Measurements from ENCODE around the gene HEATR3.

The HEATR3 gene, protein sequence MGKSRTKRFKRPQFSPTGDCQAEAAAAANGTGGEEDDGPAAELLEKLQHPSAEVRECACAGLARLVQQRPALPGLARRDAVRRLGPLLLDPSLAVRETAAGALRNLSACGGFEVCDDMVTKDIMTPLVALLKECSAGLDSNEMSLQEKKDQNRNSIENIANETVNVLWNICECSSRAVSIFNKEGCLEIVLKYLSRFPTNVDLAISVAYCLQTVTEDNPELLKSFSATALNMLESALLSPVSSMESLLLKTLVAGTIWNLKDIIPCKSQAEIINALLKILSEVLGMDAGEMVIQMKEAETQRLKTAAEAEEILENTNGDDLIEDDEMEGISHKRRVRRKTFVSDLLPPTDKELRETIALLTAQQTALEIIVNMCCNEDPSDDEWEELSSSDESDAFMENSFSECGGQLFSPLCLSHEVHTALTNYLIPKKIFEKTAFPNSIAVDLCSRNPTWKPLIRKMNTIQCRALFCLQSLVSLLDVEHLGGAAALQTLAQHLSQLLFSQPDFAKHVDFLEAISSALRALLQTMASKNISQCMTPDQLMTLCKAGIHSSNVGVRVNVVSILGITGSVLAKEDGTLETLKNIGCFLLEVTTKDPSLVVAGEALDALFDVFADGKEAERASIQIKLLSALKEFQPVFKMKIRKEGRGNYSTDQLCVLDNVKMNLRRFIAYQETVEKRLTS

DNA sequence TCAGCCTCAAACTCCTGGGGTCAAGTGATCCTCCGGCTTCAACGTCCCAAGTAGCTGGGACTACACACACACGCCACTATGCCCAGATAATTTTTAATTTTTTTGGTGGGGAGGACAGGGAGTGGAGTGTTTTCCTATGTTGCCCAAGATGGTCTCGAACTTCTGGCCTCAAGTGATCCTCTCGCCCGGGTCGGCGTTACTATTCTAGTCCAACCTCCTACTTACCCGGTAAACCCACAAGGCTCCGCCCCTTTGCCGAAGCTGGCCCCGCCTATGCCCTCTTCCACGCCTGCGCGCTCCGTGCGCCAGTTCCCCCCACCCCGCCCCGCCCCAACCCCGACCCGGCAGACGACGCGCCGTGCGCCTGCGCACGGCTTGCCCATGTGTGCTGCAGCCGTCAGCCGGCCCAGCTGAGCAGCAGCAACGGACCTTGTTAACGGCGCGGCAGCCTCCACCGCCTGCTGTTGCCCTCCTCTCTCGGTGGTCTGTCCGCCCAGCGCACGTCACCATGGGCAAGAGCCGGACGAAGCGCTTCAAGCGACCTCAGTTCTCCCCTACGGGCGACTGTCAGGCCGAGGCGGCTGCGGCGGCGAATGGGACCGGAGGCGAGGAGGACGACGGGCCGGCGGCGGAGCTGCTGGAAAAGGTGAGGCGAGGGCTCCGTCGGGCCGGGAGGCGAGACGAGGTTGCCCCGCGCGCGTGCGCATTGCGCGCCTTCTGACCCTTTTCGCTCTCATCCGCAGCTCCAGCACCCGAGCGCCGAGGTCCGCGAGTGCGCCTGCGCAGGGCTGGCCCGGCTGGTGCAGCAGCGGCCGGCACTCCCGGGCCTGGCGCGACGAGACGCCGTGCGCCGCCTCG, at the start of gene HEATR3:
Gene HEATR3, plus strand, starts transcription at position 347 of the 858 bp plus-strand sequence. Its CDS starts 162 bp downstream, at position 509.
- Histone ChIP-seq H3K27me3 (ENCODE audit: control insufficient read depth in 1 of 2, insufficient read depth in 2 of 2, low read length in 2 of 2) (no peaks in the 10 kb centered on the region), H3K27ac (ENCODE audit: low read length) (peak within 1 kb of the TSS; percentile 80), H3K4me3 (ENCODE audit: low read length in 2 of 2) (peak within 1 kb of the TSS; percentile 90 to 91), H3K9me3 (ENCODE audit: control insufficient read depth in 2 of 2, low read length in 2 of 2) (no peaks in the 10 kb centered on the region), H3K4me1 (ENCODE audit: control insufficient read depth, insufficient read depth, low read length) (peaks cover 19% of the 10 kb centered on the region), H3K9ac (ENCODE audit: low read length in 2 of 2) (peak within 1 kb of the TSS; percentile 84 to 87), H3K36me3 (ENCODE audit: control insufficient read depth in 2 of 2, insufficient read depth in 2 of 2, low read length in 2 of 2) (peaks cover 0 to 5% of the 10 kb centered on the region in 2 donors)

DNA sequence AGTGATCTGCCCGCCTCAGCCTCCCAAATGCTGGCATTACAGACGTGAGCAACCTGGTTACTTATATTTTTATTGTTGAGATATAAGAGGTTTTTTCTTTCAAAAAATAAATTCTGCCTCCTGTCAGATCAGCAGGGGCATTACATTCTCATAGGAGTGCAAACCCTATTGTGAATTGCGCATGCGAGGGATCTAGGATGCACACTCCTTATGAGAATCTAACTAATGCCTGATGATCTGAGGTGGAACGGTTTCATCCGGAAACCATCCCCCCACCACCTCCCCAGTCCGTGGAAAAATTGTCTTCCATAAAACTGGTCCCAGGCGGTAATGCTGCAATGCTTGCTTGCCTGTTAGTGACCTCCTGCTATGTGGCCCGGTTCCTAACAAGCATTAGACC, 48.2 kb upstream of the HEATR3 start:
- H3K9ac ChIP-seq (ENCODE audit: low read length in 2 of 2): no peak overlapping the region
- no peaks in the 10 kb centered on the region for H3K9me3 ChIP-seq (ENCODE audit: control insufficient read depth in 2 of 2, low read length in 2 of 2)
- H3K4me1 ChIP-seq (ENCODE audit: control insufficient read depth, insufficient read depth, low read length): no peaks in the 10 kb centered on the region
- no peak overlapping the region for H3K27ac ChIP-seq (ENCODE audit: low read length)
- no peaks in the 10 kb centered on the region for H3K27me3 ChIP-seq (ENCODE audit: control insufficient read depth in 1 of 2, insufficient read depth in 2 of 2, low read length in 2 of 2)
- H3K36me3 ChIP-seq (ENCODE audit: control insufficient read depth in 2 of 2, insufficient read depth in 2 of 2, low read length in 2 of 2): no peaks in the 10 kb centered on the region
- H3K4me3 ChIP-seq (ENCODE audit: low read length in 2 of 2): no peak overlapping the region

DNA sequence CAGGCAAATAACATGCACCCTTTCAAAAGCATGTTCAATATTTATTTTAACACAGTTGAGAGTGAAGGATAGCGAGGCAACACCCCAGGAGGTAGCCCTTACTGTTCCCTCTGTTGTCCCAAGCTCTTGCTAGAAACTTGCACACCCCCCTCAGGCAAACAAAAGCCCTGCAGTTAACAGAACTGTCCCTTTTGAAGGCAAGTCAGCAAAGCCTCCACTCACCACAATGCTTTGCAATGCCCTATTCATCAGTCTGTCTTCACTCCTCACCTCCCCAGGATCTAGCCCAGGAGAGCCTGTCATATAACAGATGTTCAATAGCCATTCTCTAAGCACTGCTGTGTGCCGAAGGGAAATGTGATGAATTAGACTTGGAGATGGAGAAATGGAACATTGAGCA, 44.2 kb upstream of the HEATR3 start:
- Histone ChIP-seq H3K9ac (ENCODE audit: low read length in 2 of 2) (peak overlapping the region in 1 of 2 donors; percentile 21), H3K9me3 (ENCODE audit: control insufficient read depth in 2 of 2, low read length in 2 of 2) (no peaks in the 10 kb centered on the region), H3K4me1 (ENCODE audit: control insufficient read depth, insufficient read depth, low read length) (no peaks in the 10 kb centered on the region), H3K4me3 (ENCODE audit: low read length in 2 of 2) (no peak overlapping the region), H3K27ac (ENCODE audit: low read length) (no peak overlapping the region), H3K36me3 (ENCODE audit: control insufficient read depth in 2 of 2, insufficient read depth in 2 of 2, low read length in 2 of 2) (no peaks in the 10 kb centered on the region), H3K27me3 (ENCODE audit: control insufficient read depth in 1 of 2, insufficient read depth in 2 of 2, low read length in 2 of 2) (no peaks in the 10 kb centered on the region)

DNA sequence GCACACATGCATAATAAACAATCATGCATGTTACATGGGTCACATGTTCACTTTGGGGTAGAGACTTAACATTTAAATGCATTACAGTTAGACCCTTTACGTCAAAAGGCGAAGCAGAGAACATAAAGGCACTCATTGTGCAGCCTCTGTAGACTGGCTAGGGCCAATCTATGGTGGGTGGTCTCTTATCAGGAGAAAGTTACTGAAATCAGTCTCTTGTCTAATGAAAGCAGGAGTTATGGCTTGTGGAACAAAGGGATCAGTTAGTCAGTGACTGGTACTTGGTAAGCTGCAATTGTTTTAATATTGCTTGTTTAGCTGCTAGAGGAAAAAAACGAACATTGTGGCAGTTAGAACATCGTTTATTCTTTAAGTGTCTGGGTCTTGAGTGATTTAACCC, 42.1 kb upstream of the HEATR3 start:
- no peaks in the 10 kb centered on the region for H3K27me3 ChIP-seq (ENCODE audit: control insufficient read depth in 1 of 2, insufficient read depth in 2 of 2, low read length in 2 of 2)
- H3K27ac ChIP-seq (ENCODE audit: low read length): no peak overlapping the region
- H3K9me3 ChIP-seq (ENCODE audit: control insufficient read depth in 2 of 2, low read length in 2 of 2): no peaks in the 10 kb centered on the region
- H3K9ac ChIP-seq (ENCODE audit: low read length in 2 of 2): no peak overlapping the region
- no peaks in the 10 kb centered on the region for H3K36me3 ChIP-seq (ENCODE audit: control insufficient read depth in 2 of 2, insufficient read depth in 2 of 2, low read length in 2 of 2)
- H3K4me3 ChIP-seq (ENCODE audit: low read length in 2 of 2): no peak overlapping the region
- H3K4me1 ChIP-seq (ENCODE audit: control insufficient read depth, insufficient read depth, low read length): no peaks in the 10 kb centered on the region

DNA sequence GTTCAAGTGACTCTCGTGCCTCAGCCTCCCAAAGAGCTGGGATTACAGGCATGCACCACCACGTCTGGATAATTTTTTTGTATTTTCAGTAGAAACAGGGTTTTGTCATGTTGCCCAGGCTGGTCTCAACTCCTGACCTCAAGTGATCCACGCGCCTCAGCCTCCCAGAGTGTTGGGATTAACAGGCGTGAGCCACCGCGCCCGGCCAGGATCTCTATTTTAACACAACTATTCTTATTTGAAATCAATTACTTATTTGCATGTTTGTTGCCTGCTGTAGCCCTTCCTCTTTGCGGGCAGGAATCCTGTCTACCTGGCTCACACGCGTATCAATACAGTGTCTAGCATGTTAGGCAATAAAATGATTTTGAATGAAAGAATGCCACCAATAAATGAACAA, 41.6 kb upstream of the HEATR3 start:
- Histone ChIP-seq H3K4me3 (ENCODE audit: low read length in 2 of 2) (no peak overlapping the region), H3K27me3 (ENCODE audit: control insufficient read depth in 1 of 2, insufficient read depth in 2 of 2, low read length in 2 of 2) (no peaks in the 10 kb centered on the region), H3K9ac (ENCODE audit: low read length in 2 of 2) (peak overlapping the region in 1 of 2 donors; percentile 0), H3K9me3 (ENCODE audit: control insufficient read depth in 2 of 2, low read length in 2 of 2) (no peaks in the 10 kb centered on the region), H3K36me3 (ENCODE audit: control insufficient read depth in 2 of 2, insufficient read depth in 2 of 2, low read length in 2 of 2) (no peaks in the 10 kb centered on the region), H3K4me1 (ENCODE audit: control insufficient read depth, insufficient read depth, low read length) (no peaks in the 10 kb centered on the region), H3K27ac (ENCODE audit: low read length) (no peak overlapping the region)

DNA sequence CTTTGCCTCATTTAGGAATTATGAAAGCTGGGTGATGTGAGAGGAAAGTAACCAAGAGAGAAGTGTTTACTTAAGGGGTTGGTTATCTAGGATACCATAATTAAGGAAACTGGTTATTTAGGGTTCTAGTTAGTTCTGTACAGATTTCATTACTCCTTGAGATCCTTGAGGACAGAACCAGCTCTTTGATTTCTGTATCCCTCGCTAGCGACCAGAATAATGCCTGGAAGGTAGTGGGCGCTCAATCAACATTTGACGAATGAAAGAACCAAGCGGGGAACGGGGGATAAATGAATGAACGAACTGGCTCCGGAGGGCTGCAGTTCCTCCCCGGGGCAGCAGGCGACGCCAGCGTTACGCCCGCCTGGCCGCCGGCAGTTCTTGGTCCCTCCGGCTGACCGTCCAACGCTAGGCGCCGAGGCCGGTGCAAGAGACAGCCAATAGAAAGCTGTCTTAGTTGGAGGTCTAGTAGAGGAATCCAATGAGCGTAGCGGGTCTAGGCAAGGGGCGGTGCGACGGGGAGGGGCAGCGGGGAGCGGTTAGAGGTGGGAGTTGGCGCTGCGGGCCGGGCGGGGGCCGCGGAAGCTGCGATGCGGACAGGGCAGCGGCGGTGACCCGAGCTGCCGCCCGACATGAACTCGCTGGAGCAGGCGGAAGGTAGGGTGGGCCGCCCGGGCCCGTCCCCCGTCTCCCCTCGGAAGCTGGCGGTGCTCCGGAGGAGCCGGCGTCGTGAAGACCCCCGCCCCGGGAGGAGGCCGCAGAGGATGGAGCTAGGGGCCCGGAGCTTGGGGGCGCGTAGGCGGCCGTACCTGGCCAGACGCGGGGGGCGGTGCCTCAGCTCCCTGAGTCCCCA, 40.9 kb upstream of the HEATR3 start, which contains the start of gene CNEP1R1:
Gene CNEP1R1, plus strand, starts transcription at position 542 of the 853 bp plus-strand sequence. Its CDS starts 91 bp downstream, at position 633.
- Histone ChIP-seq H3K9ac (ENCODE audit: low read length in 2 of 2) (peak within 1 kb of the TSS; percentile 83 to 86), H3K9me3 (ENCODE audit: control insufficient read depth in 2 of 2, low read length in 2 of 2) (no peaks in the 10 kb centered on the region), H3K27me3 (ENCODE audit: control insufficient read depth in 1 of 2, insufficient read depth in 2 of 2, low read length in 2 of 2) (no peaks in the 10 kb centered on the region), H3K36me3 (ENCODE audit: control insufficient read depth in 2 of 2, insufficient read depth in 2 of 2, low read length in 2 of 2) (no peaks in the 10 kb centered on the region), H3K4me1 (ENCODE audit: control insufficient read depth, insufficient read depth, low read length) (no peaks in the 10 kb centered on the region), H3K27ac (ENCODE audit: low read length) (peak within 1 kb of the TSS; percentile 46), H3K4me3 (ENCODE audit: low read length in 2 of 2) (peak within 1 kb of the TSS; percentile 90 to 94)

DNA sequence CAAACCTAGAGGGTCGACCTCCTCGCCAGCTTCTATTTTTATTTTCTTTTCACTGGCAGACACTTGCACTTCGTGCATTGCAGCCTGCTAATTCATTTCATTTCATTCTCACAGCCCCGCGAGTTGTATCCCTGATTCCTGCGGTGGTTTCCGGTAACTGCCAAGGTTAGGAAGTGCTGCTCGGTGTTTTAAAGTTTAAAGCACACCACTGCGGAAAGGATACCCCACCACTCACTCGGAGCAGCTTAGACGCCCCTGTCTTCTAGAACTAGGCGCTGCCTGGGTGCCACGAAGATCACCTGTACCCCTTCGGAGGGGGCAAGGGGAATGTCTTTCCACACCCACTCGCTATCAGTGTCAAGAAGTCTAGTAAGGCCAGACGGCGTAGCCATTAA, 40.2 kb upstream of the HEATR3 start:
- H3K36me3 ChIP-seq (ENCODE audit: control insufficient read depth in 2 of 2, insufficient read depth in 2 of 2, low read length in 2 of 2): peaks cover 0 to 1% of the 10 kb centered on the region in 2 donors
- no peaks in the 10 kb centered on the region for H3K27me3 ChIP-seq (ENCODE audit: control insufficient read depth in 1 of 2, insufficient read depth in 2 of 2, low read length in 2 of 2)
- H3K4me3 ChIP-seq (ENCODE audit: low read length in 2 of 2): peak overlapping the region; percentile 90 to 94
- peak overlapping the region; percentile 83 to 86 for H3K9ac ChIP-seq (ENCODE audit: low read length in 2 of 2)
- H3K27ac ChIP-seq (ENCODE audit: low read length): peak overlapping the region; percentile 46
- H3K4me1 ChIP-seq (ENCODE audit: control insufficient read depth, insufficient read depth, low read length): no peaks in the 10 kb centered on the region
- no peaks in the 10 kb centered on the region for H3K9me3 ChIP-seq (ENCODE audit: control insufficient read depth in 2 of 2, low read length in 2 of 2)

DNA sequence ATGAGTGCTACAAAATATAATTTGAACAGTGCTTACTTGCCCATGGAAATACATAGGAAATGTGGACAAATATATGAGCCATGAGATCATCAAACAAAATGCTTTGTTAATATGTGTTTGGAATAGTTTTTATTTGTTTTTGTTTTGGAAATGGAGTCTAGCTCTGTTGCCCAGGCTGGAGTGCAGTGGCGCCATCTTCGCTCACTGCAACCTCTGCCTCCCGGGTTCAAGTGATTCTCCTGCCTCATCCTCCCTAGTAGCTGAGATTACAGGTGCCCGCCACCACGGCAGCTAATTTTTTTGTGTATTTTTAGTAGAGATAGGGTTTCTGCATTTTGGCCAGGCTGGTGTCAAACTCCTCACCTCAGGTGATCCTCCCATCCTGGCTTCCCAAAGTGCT, 37.9 kb upstream of the HEATR3 start:
- H3K4me1 ChIP-seq (ENCODE audit: control insufficient read depth, insufficient read depth, low read length): no peaks in the 10 kb centered on the region
- H3K27me3 ChIP-seq (ENCODE audit: control insufficient read depth in 1 of 2, insufficient read depth in 2 of 2, low read length in 2 of 2): no peaks in the 10 kb centered on the region
- H3K4me3 ChIP-seq (ENCODE audit: low read length in 2 of 2): no peak overlapping the region
- H3K27ac ChIP-seq (ENCODE audit: low read length): no peak overlapping the region
- peaks cover 0 to 19% of the 10 kb centered on the region in 2 donors for H3K36me3 ChIP-seq (ENCODE audit: control insufficient read depth in 2 of 2, insufficient read depth in 2 of 2, low read length in 2 of 2)
- H3K9me3 ChIP-seq (ENCODE audit: control insufficient read depth in 2 of 2, low read length in 2 of 2): no peaks in the 10 kb centered on the region
- H3K9ac ChIP-seq (ENCODE audit: low read length in 2 of 2): no peak overlapping the region

DNA sequence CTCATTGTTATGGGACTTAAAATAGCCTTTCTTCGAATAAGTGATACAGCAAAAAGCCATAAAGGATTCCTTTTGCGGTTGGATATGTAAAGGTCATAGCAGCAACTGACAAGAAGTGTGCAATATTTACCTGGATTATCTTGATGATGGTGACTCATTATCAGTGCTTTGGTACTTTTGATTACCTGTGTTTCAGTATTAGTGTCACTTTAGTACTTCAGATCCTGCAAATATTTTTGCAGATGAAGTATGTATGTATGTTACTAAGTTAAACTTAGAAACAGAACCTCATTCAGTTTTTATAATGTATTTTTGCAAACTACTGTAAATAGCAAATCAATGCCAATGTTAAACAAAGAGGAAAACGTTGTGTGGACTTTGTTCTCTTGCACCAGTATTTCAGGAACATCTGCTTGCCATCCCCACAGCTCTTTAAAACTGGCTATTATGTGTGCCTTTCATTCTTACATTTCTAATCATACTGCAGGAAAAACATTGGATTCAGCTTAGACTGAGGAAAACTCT, 30.2 kb upstream of the HEATR3 start:
- Histone ChIP-seq H3K9me3 (ENCODE audit: control insufficient read depth in 2 of 2, low read length in 2 of 2) (no peaks in the 10 kb centered on the region), H3K27ac (ENCODE audit: low read length) (no peak overlapping the region)

More for the DNA sequence above, 30.2 kb upstream of the HEATR3 start:
- Histone ChIP-seq H3K9ac (ENCODE audit: low read length in 2 of 2) (no peak overlapping the region), H3K4me3 (ENCODE audit: low read length in 2 of 2) (no peak overlapping the region), H3K4me1 (ENCODE audit: control insufficient read depth, insufficient read depth, low read length) (no peaks in the 10 kb centered on the region), H3K36me3 (ENCODE audit: control insufficient read depth in 2 of 2, insufficient read depth in 2 of 2, low read length in 2 of 2) (peaks cover 5 to 29% of the 10 kb centered on the region in 2 donors), H3K27me3 (ENCODE audit: control insufficient read depth in 1 of 2, insufficient read depth in 2 of 2, low read length in 2 of 2) (no peaks in the 10 kb centered on the region)

All from stomach smooth muscle (tissue), 2 donors.